Adrenal gland (tissue), 5 donors: ENCODE data around the gene GALNT12.

Experiments used
- CTCF ChIP-seq, 6 experiments: fragments of 450-650 bp in 4 of 6; fragments of 200-600 bp in 2 of 6; sonication (generic) in 1 of 6; IDR thresholded peaks; 1 replicate in 5 of 6; 2 replicates in 1 of 6; pipeline versions ENCODE4 v1.5.1 to v1.8.0; 2016 to 2021; ENCODE audit warnings: antibody characterized with exemption in 6 of 6, mild to moderate bottlenecking in 2 of 6, moderate library complexity in 1 of 6
- POLR2A ChIP-seq, 2 donors: fragments of 450-650 bp; IDR thresholded peaks; one replicate each; pipeline ENCODE4 v1.6.1; 2017; ENCODE audit warnings: antibody characterized with exemption in 2 of 2, mild to moderate bottlenecking in 2 of 2, moderate library complexity in 1 of 2
- donor health status: DM: no; HTN: no; CAD: no.

DNA sequence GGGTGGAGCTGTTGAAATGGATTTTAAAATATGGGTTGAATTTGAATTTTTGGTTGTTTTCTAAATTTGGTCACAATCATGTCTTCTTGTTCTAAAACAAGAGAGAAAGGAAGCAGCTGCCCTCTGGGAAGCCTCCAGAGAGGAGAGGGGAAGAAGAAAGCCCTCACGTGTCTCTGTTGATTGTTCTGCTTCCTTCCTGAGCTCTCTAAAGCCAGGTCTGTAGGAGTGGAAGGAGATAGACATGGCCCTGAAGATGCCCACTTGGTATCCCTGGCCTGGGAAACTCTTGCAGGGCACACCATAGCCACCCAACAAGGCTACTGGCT, 59.6 kb downstream of the GALNT12 start:
- TF ChIP-seq CTCF (IDR thresholded peaks at IDR 0.05) (no peak), POLR2A (IDR thresholded peaks at IDR 0.05) (no peak)
